PC-3 (cell line): ENCODE data around the gene TNRC6C. TPM values are rescaled to one million over a fixed set of nuclear protein-coding genes. Genes with fewer than 3 reads are reported as not detected.

Experiments
- ATAC-seq: fragments of 200-7000 bp; cut with Tn5 transposase; 2 replicates; pipeline ENCODE4 v1.9.1; 2020; ENCODE audit warnings: mild to moderate bottlenecking, moderate library complexity
- BruUV-seq: library from RNA; stranded (reverse); fragments of 400-500 nt; replicated peaks from 2 replicates; lab custom pipeline; 2021; lab: Mats Ljungman, UMichigan
- CTCF ChIA-PET: fragments of 300-600 bp; sonication (Branson Sonifier 250); formaldehyde crosslinking; loops from one replicate; lab custom pipeline; 2022; ENCODE audit warnings: antibody characterized with exemption; lab: Charles Lee
- POLR2A ChIA-PET: fragments of 300-600 bp; sonication (Branson Sonifier 250); formaldehyde crosslinking; loops from one replicate; lab custom pipeline; 2022; ENCODE audit warnings: antibody characterized with exemption; ENCODE audit not compliant: unreplicated experiment; lab: Charles Lee
- DNase-seq: peaks from one replicate; pipeline ENCODE4 v3.0.0-alpha.2; 2015
- H2AFZ ChIP-seq: fragments of 300-600 bp; sonication (generic); 2 replicates; pipeline ENCODE4 v1.6.0; 2016; ENCODE audit warnings: antibody characterized with exemption, low read length
- H3F3A ChIP-seq: fragments of 300-600 bp; sonication (generic); one replicate; pipeline ENCODE4 v1.6.0; 2017; ENCODE audit warnings: antibody characterized with exemption, low read length, control low read depth, mild to moderate bottlenecking; ENCODE audit not compliant: unreplicated experiment
- H3K27ac ChIP-seq: fragments of 300-600 bp; sonication (generic); 2 replicates; pipeline ENCODE4 v1.5.1; 2016; ENCODE audit warnings: mild to moderate bottlenecking, low read length
- H3K27me3 ChIP-seq: fragments of 300-600 bp; sonication (generic); 2 replicates; pipeline ENCODE4 v1.6.1; 2016; ENCODE audit warnings: low read length, mixed read lengths
- H3K36me3 ChIP-seq: fragments of 300-600 bp; sonication (generic); 2 replicates; pipeline ENCODE4 v1.6.1; 2016; ENCODE audit warnings: low read depth, mixed run types, low read length, mixed read lengths
- H3K4me1 ChIP-seq: fragments of 300-600 bp; sonication (generic); 2 replicates; pipeline ENCODE4 v1.5.1; 2016; ENCODE audit warnings: low read length; ENCODE audit not compliant: insufficient read depth
- H3K4me2 ChIP-seq: fragments of 300-600 bp; sonication (generic); 2 replicates; pipeline ENCODE4 v1.6.0; 2016; ENCODE audit warnings: low read length
- H3K4me3 ChIP-seq: fragments of 300-600 bp; sonication (generic); 2 replicates; pipeline ENCODE4 v1.5.1; 2016; ENCODE audit warnings: mild to moderate bottlenecking, low read length, mixed read lengths
- H3K79me2 ChIP-seq: fragments of 300-600 bp; sonication (generic); 2 replicates; pipeline ENCODE4 v1.6.1; 2017; ENCODE audit warnings: low read length, mixed read lengths
- H3K9ac ChIP-seq: fragments of 300-600 bp; sonication (generic); 2 replicates; pipeline ENCODE4 v1.6.0; 2016; ENCODE audit warnings: mild to moderate bottlenecking, low read length
- H3K9me2 ChIP-seq: fragments of 300-600 bp; sonication (generic); replicated peaks from 2 replicates; pipeline ENCODE4 v1.6.1; 2016; ENCODE audit warnings: mixed run types, low read length, mixed read lengths
- H3K9me3 ChIP-seq: fragments of 300-600 bp; sonication (generic); 2 replicates; pipeline ENCODE4 v1.6.1; 2016; ENCODE audit warnings: low read length, mixed read lengths
- H4K20me1 ChIP-seq: fragments of 300-600 bp; sonication (generic); 2 replicates; pipeline ENCODE4 v1.6.1; 2016; ENCODE audit warnings: low read length, mixed read lengths
- EZH2 ChIP-seq: fragments of 300-600 bp; sonication (generic); IDR thresholded peaks from one replicate; pipeline ENCODE4 v1.6.1; 2017; ENCODE audit warnings: antibody characterized with exemption, mild to moderate bottlenecking, low read length; ENCODE audit not compliant: unreplicated experiment
- EZH2phosphoT487 ChIP-seq: fragments of 300-600 bp; sonication (generic); IDR thresholded peaks from 2 replicates; pipeline ENCODE4 v1.6.1; 2018; ENCODE audit warnings: mild to moderate bottlenecking, antibody characterized with exemption, low read length, borderline replicate concordance
- intact Hi-C: fragments of 100-400 bp; cut with micrococcal nuclease; formaldehyde crosslinking; loops from 2 replicates; pipeline ENCODE4 v1.9.0; 2023
- total RNA-seq: library from RNA; depleted of rRNA; stranded (reverse); fragments of >200 nt; gene quantifications from 2 replicates; pipeline ENCODE4 v1.2.3, GENCODE V29; 2014
- TF ChIP-seq, protein P1 (sequence below): fragments of 300-600 bp; sonication (generic); conservative IDR thresholded peaks from 2 replicates; pipeline ENCODE4 v1.5.1; 2017; ENCODE audit warnings: antibody characterized with exemption, low read depth, mild to moderate bottlenecking, low read length

TNRC6C gene
- total RNA-seq, 1 experiment from 2014 or later, result 5.3 TPM

GRCh38 chr17:78105551-78105950, 147.0 kb downstream of the TNRC6C start:
- Histone ChIP-seq H3K9me2 (no peaks in the 10 kb centered on the region), H2AFZ (no peak overlapping the region), H3F3A (no peaks in the 10 kb centered on the region), H4K20me1 (no peaks in the 10 kb centered on the region), H3K79me2 (no peaks in the 10 kb centered on the region), H3K9me3 (no peaks in the 10 kb centered on the region), H3K4me3 (no peak overlapping the region), H3K4me1 (peaks cover 13% of the 10 kb centered on the region), H3K27ac (no peak overlapping the region), H3K36me3 (peaks cover 3% of the 10 kb centered on the region; the same call in 1 of the 2 replicates), H3K27me3 (no peaks in the 10 kb centered on the region), H3K4me2 (no peak overlapping the region), H3K9ac (no peak overlapping the region)
- ChIA-PET CTCF (no interaction called here), POLR2A (interaction anchor here (0.6 kb wide), 2 partner anchors 82 to 1929 kb away, joined by 5 to 15 read pairs; partner anchors contain the start of genes AFMID and TK1)
- intact Hi-C loops, result no loop called here
- ATAC-seq, result peak; percentile 63
- DNase-seq, result no peak
- BruUV-seq, result no TSS peak
- no peak for TF ChIP-seq EZH2phosphoT487
- TF ChIP-seq EZH2, result no peak
- TF ChIP-seq, protein P1, sequence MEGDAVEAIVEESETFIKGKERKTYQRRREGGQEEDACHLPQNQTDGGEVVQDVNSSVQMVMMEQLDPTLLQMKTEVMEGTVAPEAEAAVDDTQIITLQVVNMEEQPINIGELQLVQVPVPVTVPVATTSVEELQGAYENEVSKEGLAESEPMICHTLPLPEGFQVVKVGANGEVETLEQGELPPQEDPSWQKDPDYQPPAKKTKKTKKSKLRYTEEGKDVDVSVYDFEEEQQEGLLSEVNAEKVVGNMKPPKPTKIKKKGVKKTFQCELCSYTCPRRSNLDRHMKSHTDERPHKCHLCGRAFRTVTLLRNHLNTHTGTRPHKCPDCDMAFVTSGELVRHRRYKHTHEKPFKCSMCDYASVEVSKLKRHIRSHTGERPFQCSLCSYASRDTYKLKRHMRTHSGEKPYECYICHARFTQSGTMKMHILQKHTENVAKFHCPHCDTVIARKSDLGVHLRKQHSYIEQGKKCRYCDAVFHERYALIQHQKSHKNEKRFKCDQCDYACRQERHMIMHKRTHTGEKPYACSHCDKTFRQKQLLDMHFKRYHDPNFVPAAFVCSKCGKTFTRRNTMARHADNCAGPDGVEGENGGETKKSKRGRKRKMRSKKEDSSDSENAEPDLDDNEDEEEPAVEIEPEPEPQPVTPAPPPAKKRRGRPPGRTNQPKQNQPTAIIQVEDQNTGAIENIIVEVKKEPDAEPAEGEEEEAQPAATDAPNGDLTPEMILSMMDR, result no peak

DNA sequence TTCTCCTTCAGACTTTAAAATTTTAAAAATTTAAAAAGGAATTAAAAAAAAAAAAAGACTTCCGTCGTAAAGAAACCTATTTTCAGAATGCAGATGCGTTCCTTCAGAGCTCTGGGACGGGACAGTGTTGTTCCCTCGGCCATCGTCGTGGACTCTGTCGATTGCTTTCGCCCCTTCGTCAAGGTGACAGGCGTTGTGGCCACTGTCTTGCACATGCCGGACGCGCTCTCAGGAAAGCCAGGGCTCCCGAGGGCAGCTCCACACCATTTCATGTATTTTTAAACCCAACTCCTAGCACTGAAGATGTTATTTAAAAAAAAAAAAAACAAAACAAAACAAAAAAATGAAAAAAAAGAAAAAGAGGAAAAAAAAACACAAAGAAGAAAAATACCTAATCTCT, 147.7 kb downstream of the TNRC6C start:
- intact Hi-C loops, result no loop called here

More for the DNA sequence above, 147.7 kb downstream of the TNRC6C start:
- ATAC-seq (no peak), DNase-seq (no peak)
- Histone ChIP-seq H3K27me3 (no peaks in the 10 kb centered on the region), H2AFZ (no peak overlapping the region), H4K20me1 (no peaks in the 10 kb centered on the region), H3K9me2 (no peaks in the 10 kb centered on the region), H3K27ac (no peak overlapping the region), H3K4me3 (no peak overlapping the region), H3K4me2 (no peak overlapping the region), H3K79me2 (no peaks in the 10 kb centered on the region), H3F3A (no peaks in the 10 kb centered on the region), H3K9me3 (no peaks in the 10 kb centered on the region), H3K9ac (no peak overlapping the region), H3K36me3 (0 out of 2 replicates have a peak, but pooled peaks cover 5% of the 10 kb centered on the region), H3K4me1 (peaks cover 13% of the 10 kb centered on the region)
- CTCF ChIA-PET, result interaction anchor here (0.6 kb wide), 3 partner anchors 83 to 240 kb away, joined by 3 to 4 read pairs (median 3); no protein-coding TSS in a partner anchor
- POLR2A ChIA-PET, result interaction anchor here (0.6 kb wide), 2 partner anchors 45 to 84 kb away, joined by 9 to 37 read pairs; no protein-coding TSS in a partner anchor
- TF ChIP-seq, protein P1, result no peak
- TF ChIP-seq EZH2, result no peak
- TF ChIP-seq EZH2phosphoT487, result no peak
- no TSS peak for BruUV-seq
